Right lobe of liver (tissue), 4 donors: ENCODE results near the gene SPAG17.

ENCODE experiments used
- POLR2A ChIP-seq: fragments of 450-650 bp; IDR thresholded peaks from one replicate; pipeline ENCODE4 v1.6.1; 2017; ENCODE audit warnings: antibody characterized with exemption, mild to moderate bottlenecking
- TF ChIP-seq, protein P1 (sequence below), 4 donors: fragments of 200-600 bp in 3 of 4; fragments of 450-650 bp in 1 of 4; IDR thresholded peaks; one replicate each; pipeline versions ENCODE4 v1.5.1 to v1.8.0; 2016 to 2022; ENCODE audit warnings: antibody characterized with exemption in 4 of 4, mild to moderate bottlenecking in 2 of 4
- donor health status: DM: no; HTN: no; CAD: no.
- donor health status: DM: no; HTN: no; CAD: no.
- donor health status: DM: no; HTN: yes; CAD: no.

DNA sequence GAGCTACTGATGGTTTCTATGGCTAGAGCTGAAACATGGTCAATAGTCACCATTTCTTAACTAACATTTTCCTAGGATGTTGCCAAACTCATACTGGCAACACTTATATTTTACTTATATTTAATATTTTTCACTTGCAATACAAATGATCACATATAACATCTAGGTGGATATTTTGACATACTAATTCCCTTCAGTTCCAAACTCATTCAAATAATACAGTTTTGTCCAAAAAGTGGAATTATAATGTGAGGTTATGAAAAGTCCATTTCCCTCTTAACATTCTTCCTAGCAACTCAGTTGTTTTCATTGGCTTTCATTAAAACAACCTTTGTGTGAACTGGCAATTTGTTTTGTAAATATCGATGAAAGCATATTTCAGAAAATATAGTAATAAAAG lies 16.0 kb downstream of the SPAG17 start:
- TF ChIP-seq, protein P1, sequence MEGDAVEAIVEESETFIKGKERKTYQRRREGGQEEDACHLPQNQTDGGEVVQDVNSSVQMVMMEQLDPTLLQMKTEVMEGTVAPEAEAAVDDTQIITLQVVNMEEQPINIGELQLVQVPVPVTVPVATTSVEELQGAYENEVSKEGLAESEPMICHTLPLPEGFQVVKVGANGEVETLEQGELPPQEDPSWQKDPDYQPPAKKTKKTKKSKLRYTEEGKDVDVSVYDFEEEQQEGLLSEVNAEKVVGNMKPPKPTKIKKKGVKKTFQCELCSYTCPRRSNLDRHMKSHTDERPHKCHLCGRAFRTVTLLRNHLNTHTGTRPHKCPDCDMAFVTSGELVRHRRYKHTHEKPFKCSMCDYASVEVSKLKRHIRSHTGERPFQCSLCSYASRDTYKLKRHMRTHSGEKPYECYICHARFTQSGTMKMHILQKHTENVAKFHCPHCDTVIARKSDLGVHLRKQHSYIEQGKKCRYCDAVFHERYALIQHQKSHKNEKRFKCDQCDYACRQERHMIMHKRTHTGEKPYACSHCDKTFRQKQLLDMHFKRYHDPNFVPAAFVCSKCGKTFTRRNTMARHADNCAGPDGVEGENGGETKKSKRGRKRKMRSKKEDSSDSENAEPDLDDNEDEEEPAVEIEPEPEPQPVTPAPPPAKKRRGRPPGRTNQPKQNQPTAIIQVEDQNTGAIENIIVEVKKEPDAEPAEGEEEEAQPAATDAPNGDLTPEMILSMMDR (IDR thresholded peaks at IDR 0.05): no peak
- no peak for TF ChIP-seq POLR2A
